Suppressor macrophage (primary cell): ENCODE data around the gene HSF5.
"Not testable (repeated sequence)": the region's sequence is repeated elsewhere in the genome, so short reads cannot be mapped to it uniquely, and the experiment has no call there.

Source experiments
- DNase-seq, 4 experiments: peaks; one replicate each; pipeline ENCODE4 v3.0.0-alpha.2; 2020 to 2022

Gene HSF5

DNA sequence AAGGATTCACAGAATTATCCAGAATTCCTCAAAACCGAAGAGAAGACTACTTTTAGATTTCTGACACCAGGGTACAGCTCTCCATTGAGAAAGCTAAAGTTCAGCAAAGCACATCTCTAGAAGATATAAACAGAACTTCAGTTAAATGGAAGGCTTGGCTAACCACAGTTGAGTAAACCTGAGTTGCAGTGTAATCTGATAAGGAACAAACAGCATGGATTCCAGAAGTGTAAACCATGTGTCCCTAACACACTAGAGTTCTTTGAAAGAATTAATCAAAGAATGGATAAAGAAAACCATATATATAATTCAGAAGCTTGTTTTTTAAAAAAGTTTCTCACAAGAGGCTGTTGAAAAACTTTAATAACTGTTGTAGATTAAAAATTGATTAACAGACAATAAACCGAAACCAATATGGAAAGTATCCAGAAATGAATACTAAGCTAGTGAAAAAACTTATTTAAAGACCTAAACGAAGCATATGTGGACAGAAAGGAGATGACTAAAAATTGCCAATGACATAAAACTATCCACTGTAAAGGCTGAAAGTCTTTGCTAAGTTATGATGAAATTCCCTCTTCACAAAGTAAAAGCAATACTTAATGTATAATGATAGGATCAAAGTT is 75.1 kb downstream of the HSF5 start:
- DNase-seq: no peak

- DNase-seq: no peak
Measured at GRCh38 chr17:58412064-58412703, 76.0 kb downstream of the HSF5 start.

DNA sequence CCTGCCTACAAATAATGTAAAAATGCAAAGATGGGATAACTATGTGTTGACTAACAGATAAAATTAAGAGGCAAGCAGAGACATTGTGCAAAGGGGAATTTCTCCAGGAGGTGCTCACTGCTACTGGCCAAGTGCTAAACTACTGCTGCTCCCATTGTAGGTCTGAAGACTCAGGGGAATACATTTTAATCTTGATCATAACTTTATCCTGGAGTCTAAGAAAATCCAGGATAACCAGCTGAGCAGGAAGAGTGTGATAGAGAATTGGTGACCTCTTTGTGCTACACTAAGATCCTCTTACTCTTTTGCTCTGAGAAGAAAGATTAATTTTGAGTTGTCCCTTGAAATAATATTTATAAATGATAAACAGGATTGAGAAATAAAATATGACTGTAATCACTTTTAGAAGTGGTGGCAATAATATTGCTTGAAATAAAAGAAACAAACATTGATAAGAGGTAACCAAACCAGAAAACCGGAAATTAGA is 76.8 kb downstream of the HSF5 start:
- no peak for DNase-seq

DNA sequence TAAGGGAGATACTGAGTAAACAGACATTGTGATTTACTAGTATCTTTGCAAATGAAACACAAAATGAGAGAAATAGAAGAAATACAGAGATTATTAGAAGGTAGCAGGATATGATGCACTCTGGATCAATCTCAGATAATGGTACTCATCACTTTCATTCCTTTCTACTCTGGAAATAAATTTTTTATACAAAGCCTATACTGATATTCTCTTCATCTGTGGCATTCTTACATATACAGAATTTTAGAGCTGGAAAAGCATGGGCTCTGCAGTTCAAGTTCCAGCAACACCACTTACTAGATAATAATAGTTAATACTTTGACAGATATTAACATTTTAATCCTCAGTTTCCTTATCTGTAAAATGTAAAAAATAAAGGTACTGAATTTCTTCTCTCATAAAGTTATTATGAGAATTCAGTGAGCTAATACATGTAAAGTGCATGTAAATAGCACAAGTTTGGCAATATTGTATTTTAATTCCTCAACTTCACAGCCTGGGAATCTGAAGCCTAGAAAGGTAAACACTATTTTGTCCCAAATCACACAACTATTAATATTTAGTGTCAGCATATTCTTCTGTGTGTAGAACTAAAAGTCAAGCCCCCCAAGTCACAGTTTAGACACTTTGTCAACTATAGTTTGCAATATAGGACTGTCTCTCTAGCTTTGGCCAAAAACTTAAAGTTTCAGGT is 77.3 kb downstream of the HSF5 start:
- no peak for DNase-seq

GRCh38 chr17:58409432-58409831 is 78.8 kb downstream of the HSF5 start:
- DNase-seq: no peak

GRCh38 chr17:58403311-58403710 is 84.9 kb downstream of the HSF5 start:
- no peak for DNase-seq

- no peak for DNase-seq
Measured at GRCh38 chr17:58402679-58403078, 85.5 kb downstream of the HSF5 start.

GRCh38 chr17:58402047-58402446 is 86.2 kb downstream of the HSF5 start:
- DNase-seq: no peak

GRCh38 chr17:58401287-58401686 is 86.9 kb downstream of the HSF5 start:
- no peak for DNase-seq

DNA sequence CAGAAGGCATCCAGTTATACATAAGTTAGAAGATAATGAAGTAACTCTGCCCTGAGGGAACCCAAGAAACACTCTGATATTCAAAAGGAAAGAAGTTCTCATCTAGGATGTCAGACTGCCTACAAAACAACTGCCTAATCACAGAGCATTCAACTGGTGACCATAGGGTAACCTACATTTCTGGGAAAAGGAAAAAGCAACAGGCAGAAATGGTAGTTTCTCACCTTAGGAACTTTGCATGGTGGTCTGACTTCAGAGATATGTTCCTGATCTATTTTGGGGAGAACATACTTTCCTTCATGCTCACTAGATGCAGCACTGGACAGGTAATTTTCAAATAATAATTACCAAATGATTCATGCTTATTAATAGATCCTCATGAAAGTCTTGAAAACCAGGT is 87.4 kb downstream of the HSF5 start:
- DNase-seq: no peak

DNA sequence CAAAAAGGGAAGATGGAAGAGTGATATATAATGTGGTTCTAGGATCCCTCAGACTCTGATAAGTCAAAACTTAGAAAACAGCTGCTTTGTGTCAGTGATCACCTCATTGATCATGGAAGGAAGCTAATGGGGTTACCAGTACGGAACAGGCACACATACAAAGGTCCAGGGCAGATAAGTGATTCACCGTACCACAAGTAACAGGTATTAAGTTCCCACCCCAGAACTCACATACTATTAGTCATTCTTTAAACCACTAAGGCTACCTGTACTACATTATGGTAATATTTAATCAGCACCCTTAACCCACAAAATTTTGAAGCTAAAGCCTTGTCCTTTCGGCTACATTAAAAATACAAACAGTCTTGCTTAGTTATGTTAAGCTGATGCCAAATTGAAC is 88.2 kb downstream of the HSF5 start:
- DNase-seq: no peak

- DNase-seq: no peak
Measured at GRCh38 chr17:58398574-58399266, 89.5 kb downstream of the HSF5 start.

- DNase-seq: not testable (repeated sequence)
Measured at GRCh38 chr17:58397421-58397820, 90.8 kb downstream of the HSF5 start.

GRCh38 chr17:58396173-58396572 is 92.0 kb downstream of the HSF5 start:
- DNase-seq: no peak

DNA sequence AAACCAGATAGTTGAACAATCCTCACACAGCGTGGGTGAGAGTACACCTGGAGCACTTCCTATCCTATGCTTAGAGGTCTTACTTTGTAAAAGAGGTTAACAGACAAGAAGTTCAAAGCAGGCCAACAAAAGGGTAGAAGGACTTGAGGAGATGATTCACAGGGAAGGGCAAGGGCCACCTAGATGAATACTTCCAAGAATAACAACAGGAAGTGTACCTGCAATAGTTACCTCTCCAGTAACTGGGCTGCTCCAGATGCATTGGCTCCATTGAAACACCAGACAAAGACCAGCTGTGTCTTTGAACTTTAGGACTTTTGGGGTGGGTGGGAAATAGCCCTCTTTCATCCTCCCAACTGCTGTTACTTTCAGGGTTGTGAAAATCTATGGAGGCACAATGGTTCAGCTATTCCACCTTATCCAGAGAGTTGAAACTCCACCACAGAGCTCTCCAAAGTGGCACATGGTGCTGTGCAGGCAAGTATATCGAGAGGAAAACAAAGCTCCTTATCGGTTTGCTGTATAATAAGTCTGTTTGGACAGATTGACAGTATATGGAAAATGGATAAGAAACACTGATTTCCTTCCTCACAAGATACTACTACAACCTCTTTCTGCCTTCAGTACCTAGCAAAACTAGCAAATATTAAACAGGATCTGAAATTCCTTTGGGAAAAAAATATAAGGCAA is 93.5 kb downstream of the HSF5 start:
- DNase-seq: no peak

DNA sequence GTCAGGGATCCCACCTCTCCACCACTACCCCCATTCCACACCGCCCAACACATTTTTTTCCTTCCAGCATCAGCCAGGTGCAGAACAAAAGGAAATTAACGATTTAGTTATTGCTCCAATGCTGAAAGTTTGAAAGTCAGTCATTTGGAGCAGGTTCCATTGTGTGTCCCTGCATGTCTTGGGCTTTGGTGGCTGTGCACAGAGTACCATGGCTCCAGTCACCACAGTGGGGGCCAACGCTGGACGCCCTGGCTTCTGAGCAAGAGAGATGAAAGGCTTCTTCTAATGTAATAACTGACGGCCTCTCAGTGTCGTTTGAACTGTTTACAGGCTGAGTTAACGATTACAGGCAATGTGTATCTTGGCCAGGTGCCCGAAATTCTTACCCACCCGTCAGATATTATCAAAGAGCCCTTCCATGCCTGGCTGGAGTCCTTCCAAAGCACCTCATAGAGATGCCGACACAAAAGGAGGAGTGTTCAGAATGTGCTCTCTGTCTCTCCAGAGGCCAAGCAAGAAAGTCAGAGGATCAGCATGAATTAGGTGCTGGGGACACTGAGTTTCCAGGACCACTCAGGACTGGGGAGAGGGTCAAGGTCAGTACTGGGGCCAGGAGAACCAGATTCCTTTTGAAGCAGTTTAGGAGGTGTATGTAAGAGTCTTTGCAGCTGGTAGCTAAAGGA is 96.8 kb downstream of the HSF5 start:
- DNase-seq: no peak

DNA sequence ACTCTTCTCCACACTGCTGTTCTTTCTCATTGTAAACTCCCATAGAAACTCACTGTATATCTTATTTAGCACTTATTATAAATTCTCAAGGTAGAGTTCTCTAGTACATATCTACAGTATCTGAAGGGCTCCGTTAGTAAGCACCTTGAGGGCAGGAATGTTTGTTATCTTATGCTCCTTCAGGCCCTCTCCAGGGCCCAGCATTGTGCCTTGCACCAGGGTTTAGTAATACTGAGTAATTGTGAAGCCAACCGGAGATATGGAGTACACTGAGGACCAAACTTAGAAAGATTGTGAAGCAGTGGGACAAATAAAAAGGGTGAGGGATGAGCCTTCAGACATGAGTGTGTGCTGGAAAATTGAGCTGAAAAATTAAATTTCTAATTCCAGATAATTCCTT is 97.3 kb downstream of the HSF5 start:
- DNase-seq: no peak

DNA sequence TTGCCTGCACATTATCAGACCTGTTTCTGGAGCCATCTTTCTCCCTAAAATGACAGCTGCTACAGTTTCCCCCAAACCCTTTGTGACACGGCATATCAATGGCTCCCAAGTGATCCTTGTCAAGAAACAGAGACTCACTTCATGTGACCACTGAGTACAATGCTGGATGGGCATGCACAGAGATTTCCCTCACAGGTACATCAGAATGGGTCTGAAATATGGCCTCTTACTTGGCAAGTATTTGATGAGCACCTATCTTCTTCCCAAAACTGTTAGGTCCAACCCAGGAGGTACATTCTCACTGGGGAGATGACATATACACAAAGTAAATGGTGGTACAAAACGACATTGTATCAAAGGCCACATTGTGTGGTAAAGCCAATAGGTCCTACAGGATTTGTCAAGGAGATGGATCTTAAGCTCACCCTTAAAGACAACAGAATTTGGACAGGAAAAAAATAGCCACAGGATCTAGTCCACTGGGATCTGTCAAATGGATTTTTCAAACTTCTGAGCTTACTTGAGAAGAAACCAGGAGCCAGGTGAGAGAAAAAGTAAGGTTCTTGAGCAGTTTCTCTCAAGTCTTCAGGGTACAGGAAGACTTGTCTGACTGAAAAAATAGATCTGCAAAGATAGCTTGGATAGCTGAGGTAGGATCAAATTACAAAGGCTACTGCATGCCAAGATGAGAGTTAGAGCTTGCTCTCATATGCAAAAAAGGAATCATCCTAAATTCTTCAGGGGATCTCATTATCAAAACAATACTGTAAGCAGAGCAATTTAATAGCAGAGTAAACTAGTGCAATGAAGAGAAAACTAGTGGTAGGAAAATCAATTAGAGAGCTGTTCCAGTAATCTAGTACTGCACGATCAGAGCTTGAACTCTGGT is 99.7 kb downstream of the HSF5 start:
- no peak for DNase-seq

- DNase-seq: no peak
Measured at GRCh38 chr17:58387834-58388233, 100.4 kb downstream of the HSF5 start.

DNA sequence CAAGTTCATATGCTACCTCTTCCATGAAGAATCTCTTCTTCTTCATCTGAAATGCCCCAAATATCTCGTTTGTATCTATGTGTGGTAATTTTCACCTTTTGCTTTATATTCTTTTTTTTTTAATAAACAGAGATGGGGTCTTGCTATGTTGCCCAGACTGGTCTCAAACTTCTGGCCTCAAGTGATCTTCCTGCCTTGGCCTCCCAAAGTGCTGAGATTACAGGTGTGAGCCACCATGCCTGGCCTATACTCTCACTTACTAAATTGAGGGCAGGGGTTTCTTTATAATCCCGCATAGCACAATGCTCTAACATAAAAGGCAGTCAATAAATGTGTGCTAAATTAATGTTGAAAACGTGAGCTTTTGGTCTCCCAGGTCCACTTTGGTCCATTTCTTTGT is 101.5 kb downstream of the HSF5 start:
- DNase-seq: no peak

DNA sequence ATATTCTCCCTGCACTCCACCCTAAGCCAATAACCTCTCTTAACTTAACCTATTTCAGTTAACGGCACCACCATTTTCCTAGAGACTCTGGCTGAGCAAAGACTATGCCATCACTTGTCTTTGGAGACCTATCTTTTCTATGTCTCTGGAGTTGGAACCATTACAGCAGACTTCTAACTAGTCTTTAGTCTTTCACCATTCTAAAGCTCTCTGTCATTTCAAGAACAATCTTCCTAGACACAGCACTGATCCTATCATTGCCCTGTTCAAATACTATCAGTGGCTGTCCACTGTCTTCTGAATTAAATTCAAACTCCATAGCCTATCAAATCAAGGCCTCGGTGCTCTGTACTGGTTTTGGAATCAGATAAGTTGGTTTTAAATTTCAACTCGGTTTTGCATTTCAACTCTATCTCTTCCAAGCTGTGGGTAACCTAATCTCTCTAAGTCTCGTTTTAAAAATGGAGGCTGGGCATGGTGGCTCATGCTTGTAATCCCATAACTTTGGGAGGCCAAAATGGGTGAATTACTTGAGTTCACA is 102.8 kb downstream of the HSF5 start:
- no peak for DNase-seq
